ENCODE measurements around the gene TRIM3. TPM values are rescaled to one million over a fixed set of nuclear protein-coding genes. Genes with fewer than 3 reads are reported as not detected.

Gene TRIM3
- total RNA-seq, 1 experiment from 2014 or later: 13.4 TPM

GRCh38 chr11:6489306-6489705 lies 15.6 kb upstream of the TRIM3 start:
- Histone ChIP-seq H3K4me3 (replicated peaks in 1 of 2; ENCODE audit: low read depth in 1 of 2, low read length in 2 of 2) (no peak overlapping the region), H3K9ac (ENCODE audit: low read length) (no peak overlapping the region), H3K9me3 (ENCODE audit: control insufficient read depth in 1 of 2, insufficient read depth in 1 of 2, low read depth in 1 of 2, low read length in 2 of 2) (no peaks in the 10 kb centered on the region), H2AFZ (ENCODE audit: low read depth, low read length, poor library complexity, severe bottlenecking) (no peak overlapping the region), H3K27ac (ENCODE audit: low read depth, low read length) (no peak overlapping the region), H3K4me2 (ENCODE audit: low read length) (no peak overlapping the region), H4K20me1 (ENCODE audit: insufficient read depth) (no peaks in the 10 kb centered on the region), H3K27me3 (ENCODE audit: insufficient read depth, low read length) (no peaks in the 10 kb centered on the region), H3K9me2 (ENCODE audit: insufficient read depth) (no peaks in the 10 kb centered on the region), H3K4me1 (ENCODE audit: control insufficient read depth in 1 of 2, insufficient read depth in 2 of 2, low read length in 2 of 2) (no peaks in the 10 kb centered on the region), H3K36me3 (ENCODE audit: control insufficient read depth in 1 of 2, insufficient read depth in 2 of 2, low read length in 2 of 2) (peaks cover 11 to 25% of the 10 kb centered on the region in 2 experiments; a peak in 3 of 4 replicates), H3K79me2 (ENCODE audit: insufficient read depth, low read length) (no peaks in the 10 kb centered on the region)
- ATAC-seq (no peak), DNase-seq (ENCODE audit: low read depth, low spot score) (no peak)
- ChIA-PET RAD21 (ENCODE audit: low non-redundant PET in 1 of 2, low total read pairs in 2 of 2, uncharacterized antibody in 2 of 2, unreplicated experiment in 2 of 2) (no interaction called here), POLR2A (interaction anchor here (2.1 kb wide), 1 partner anchor 8 kb away, joined by 4 read pairs; the partner anchor contains the start of genes ARFIP2 and TIMM10B), CTCF (interaction anchor here (0.8 kb wide), 1 partner anchor 17 kb away, joined by 3 read pairs; no protein-coding TSS in a partner anchor)
- BruUV-seq (replicated peaks): no TSS peak
- intact Hi-C loops (cut with micrococcal nuclease): no loop called here
- TF ChIP-seq SP1 (IDR thresholded peaks at IDR 0.05; ENCODE audit: low read depth) (no peak), EZH2phosphoT487 (IDR thresholded peaks at IDR 0.05; ENCODE audit: borderline replicate concordance) (no peak), ATF3 (IDR thresholded peaks at IDR 0.05) (no peak), SRF (IDR thresholded peaks at IDR 0.05; ENCODE audit: low read depth) (no peak), RAD21 (IDR thresholded peaks at IDR 0.05; ENCODE audit: low read depth) (no peak), POLR2AphosphoS5 (IDR thresholded peaks at IDR 0.05; ENCODE audit: low read depth, low read length) (no peak), ZBTB33 (IDR thresholded peaks at IDR 0.05; ENCODE audit: extremely low read depth, insufficient replicate concordance, low read length) (no peak), TCF7L2 (IDR thresholded peaks at IDR 0.05; ENCODE audit: borderline replicate concordance, extremely low read depth, insufficient read depth, insufficient read length) (no peak), ZFX (IDR thresholded peaks at IDR 0.05) (no peak)
